Endometrial microvascular endothelial cells (primary cell): ENCODE results near the gene A3GALT2. TPM values are rescaled to one million over a fixed set of nuclear protein-coding genes. Genes with fewer than 3 reads are reported as not detected.

Experiments
- in situ Hi-C: cut with HindIII; loops from 2 replicates; pipeline ENCODE4 v1.10.0; 2017; ENCODE audit warnings: low sequenced_read_pairs, low pct_unique_long_range_greater_than_20kb; ENCODE audit errors: inconsistent ontology term
- total RNA-seq: library from RNA; depleted of rRNA; stranded (reverse); fragments of >200 nt; gene quantifications from one replicate; pipeline ENCODE4 v1.2.3, GENCODE V29; 2015; ENCODE audit errors: inconsistent ontology term

The A3GALT2 gene
- total RNA-seq, 1 donor from 2014 or later: not detected

- in situ Hi-C loops: no loop called here
These were observed 32.6 kb upstream of the A3GALT2 start for GRCh38 chr1:33353531-33353930.

- in situ Hi-C loops: no loop called here
These were observed 30.4 kb upstream of the A3GALT2 start for GRCh38 chr1:33351281-33351660.

GRCh38 chr1:33350611-33351280 is 29.8 kb upstream of the A3GALT2 start:
- in situ Hi-C loops: no loop called here

DNA sequence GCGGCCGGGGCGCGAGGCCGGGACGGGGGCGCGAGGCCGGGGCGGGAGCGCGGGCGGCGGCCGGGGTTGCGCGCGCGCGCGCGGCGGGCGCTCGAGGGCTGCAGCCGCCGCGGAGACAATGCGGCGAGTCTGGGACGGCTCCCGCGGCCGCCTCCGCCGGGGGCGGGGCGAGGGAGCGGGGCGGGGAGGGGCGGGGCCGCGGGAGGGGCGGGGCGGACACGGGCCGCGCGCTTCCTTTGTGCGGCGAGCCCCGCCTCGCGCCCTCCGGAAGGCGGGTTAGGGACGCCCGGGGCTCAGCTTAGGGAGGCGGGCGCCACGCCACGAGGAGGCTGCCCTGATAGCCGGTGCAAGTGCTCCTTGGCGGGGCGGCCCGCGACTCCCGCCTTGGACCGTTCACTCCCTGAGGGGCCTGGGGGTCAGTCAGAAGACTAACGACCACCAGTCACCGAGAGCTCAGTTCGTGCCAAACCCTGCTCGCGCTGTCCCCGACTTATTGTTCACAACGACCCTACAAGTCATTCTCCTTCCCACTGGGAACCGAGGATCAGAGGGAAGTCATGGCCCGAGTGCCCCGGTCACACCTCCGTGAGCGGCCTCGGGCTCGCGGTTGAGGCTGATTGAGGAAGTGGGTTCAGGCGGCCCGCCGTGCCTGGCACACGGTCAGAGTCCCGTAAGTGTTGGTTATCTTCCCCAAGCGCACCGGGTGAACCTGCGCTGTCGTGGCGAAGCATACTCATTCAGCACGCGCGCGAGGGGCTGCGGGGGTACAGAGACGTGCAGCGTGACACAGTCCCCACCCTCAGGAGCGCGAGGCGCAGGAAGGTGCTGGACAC is 29.1 kb upstream of the A3GALT2 start:
- in situ Hi-C loops: no loop called here

- in situ Hi-C loops: no loop called here
These were observed 28.3 kb upstream of the A3GALT2 start for GRCh38 chr1:33349081-33349759.

GRCh38 chr1:33348676-33349080 is 27.8 kb upstream of the A3GALT2 start:
- in situ Hi-C loops: no loop called here

DNA sequence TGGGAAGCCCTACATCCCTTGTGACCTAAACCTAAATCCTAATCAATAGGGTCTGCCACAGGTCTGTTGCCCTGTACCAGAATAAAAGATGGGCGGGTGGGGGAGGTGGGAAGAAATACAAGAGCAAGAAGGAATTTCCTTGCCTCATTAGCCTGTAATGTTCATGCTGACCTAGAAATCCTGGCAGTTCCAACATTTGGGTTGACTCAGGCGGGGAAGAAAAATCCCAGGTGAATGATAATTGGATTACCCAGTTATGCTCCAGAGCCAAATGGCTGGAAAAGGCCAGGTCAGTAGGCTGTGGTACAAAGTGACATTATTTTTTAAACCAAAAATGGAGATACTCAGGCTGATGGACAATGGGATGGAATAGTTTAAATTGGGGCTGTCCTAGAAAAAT is 27.3 kb upstream of the A3GALT2 start:
- in situ Hi-C loops: no loop called here

DNA sequence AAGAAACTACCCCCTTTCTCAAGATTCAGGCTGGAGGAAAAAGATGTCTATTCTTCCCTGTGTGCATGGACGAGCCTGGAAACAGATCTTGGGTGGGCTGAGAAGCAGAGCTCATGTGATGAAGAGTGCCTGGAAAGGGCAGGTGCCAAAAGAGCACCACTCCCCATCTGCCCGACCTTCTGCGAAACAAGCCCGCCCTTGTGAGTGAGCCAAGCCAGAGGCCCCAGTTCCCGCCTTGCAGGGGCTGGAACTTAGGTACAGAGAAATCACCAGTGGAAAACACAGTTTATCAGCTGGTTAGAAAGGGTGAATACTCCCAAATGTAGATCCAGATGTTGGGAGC is 26.7 kb upstream of the A3GALT2 start:
- in situ Hi-C loops: no loop called here

DNA sequence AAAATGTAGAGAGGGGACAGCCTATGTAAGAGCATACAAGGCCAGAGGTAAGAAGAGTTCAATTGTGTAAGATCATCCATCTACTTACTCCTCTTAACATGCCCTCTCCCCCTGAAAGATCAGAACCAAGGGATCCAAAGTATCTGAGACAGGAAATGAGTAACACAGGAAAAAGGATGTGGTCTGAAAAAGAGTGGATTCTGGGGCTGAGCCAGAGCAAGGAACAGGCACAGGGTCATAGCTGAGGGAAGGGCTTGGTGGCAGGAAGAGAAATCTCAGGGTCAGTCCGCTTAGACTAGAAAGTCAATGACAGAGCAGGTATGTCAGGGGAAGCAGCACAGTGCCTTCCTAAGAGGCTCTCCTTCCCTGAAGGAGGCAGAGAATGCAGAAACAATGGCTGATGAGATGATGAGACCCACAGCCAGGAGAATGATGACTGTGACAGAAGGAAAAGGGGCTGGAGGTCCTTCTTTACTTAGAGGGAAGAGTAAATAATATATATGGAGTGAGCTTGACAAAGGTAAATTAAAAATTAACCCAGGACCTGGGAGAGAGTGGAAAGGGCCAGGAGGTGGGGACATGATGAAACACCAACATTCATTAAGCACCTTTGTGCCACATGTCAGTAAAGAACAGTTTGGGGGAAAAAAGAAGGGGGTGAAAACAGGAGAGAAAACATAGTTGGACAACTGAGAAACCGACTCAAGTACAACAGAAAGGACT is 26.2 kb upstream of the A3GALT2 start:
- in situ Hi-C loops: no loop called here

DNA sequence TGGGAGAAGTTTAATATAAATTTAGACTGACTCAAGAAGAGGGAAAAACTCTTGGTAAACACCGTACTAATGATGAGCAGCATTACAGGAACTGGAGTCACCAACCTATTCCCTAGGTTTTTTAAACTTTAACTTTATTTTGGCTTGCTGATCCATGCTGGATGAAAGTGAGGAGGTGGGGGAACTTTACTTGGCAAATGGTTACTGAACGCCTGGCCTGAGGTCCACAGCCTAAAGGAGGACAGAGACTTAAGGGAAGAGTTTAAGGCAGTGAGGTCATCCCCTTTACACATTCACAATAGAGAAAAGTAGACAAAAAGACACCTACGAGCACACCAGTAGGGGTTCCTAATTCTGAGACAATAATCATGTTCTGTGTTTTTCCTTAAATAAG is 25.6 kb upstream of the A3GALT2 start:
- in situ Hi-C loops: no loop called here

DNA sequence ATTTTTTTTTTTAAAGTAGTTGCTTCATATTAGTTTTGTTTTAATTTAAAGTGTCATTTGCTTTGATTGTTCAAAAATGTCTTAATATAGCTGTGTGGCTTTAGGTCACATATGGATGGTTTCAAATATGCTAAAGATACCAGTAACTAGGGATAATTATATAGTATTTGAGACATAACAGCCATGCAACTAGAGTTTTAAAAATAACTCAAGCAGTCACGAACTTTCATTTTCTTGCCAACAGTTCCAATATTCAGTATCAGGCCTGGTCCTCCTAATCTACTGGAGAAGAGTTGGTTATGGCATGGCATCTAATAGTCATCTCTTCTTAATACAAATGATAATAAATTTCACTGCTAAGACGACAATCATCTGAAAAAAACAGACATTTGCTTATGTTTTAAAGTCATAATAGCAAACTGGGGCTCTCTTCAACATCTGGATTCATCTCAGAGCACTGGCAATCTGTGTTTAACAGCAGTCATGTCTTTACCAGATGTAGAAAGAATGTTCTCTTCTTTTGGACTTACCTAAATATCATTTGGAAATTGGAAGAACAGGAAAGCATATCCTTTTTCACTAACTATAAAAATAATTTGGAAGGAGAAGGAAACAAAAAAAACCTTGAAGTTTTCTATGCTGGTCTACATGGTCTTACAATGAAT is 24.1 kb upstream of the A3GALT2 start:
- in situ Hi-C loops: no loop called here

- in situ Hi-C loops: no loop called here
These were observed 22.6 kb upstream of the A3GALT2 start for GRCh38 chr1:33343539-33343938.

DNA sequence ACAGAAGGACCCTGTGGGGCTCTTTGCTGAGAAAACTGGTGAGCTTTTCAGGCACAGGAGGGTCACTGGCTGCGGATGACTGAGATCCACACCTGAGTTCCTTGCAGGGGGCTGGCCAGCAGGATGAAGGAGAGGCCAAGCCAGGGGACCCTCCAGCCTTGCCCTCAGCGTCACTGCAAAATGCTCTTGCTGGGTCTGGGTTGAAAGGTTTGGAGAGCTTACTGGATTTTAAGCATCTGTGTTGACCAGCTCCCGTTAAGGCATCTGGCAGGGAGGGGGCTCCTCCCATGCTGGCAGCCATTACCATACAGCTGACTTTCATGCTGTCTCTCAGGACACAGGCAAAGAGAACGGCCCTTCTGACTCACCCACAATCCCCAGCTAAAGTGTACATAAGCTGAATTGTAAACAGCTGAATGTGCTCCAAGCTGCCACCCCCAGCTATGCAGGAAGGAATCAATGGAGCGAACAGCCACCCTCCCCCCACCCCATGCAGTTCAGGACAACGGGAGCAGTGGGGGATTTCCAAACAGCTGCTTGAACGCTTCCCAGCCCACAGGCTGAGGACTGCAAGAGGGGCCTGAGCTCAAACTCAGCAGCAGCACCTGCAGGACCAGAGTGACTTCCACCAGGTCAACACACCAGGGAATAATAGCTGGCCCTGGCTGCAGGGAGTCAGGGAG is 21.3 kb upstream of the A3GALT2 start:
- in situ Hi-C loops: no loop called here

DNA sequence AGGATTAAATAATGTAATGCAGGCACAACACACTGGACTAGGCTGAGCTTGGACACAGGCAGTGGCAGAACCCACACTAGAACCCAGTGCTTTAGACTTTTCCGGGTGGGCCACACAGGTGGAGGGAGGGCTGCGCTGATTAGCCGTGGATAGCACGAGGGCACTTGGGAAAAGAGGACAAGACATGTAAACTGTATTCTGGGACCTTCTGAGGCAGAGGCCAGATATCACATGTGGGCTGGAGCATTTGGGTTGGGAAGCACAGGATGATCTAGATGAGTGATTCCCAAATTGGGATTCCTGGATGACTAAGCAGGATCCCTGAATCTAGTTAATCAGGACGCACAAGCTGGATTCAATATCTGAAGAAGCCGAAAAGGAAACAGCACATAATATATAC is 20.3 kb upstream of the A3GALT2 start:
- in situ Hi-C loops: no loop called here

DNA sequence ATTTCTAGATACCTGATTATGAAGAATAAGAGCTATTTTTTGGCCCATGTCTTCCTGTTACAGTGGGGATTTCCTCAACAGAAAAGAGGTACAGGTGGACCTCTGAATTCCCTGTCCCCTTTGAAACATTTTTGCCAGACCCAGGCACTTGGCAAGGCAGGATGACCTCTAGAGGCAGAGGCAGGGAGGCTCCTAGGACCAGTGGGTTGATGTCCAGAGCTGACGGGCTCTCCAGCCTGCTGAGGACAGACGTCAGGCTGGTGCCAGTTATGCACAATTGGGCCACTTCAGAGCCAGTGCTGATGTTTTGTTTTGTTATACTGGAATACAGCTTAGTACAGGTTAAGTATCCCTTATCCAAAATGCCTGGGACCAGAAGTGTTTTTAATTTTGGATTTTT is 18.5 kb upstream of the A3GALT2 start:
- in situ Hi-C loops: no loop called here

- in situ Hi-C loops: no loop called here
These were observed 17.7 kb upstream of the A3GALT2 start for GRCh38 chr1:33338440-33339211.

GRCh38 chr1:33338048-33338439 is 17.1 kb upstream of the A3GALT2 start:
- in situ Hi-C loops: no loop called here

- in situ Hi-C loops: no loop called here
These were observed 16.5 kb upstream of the A3GALT2 start for GRCh38 chr1:33337441-33337840.
